PC-3 (cell line): ENCODE measurements around the gene TPGS1. TPM values are rescaled to one million over a fixed set of nuclear protein-coding genes. Genes with fewer than 3 reads are reported as not detected.

Source experiments
- ATAC-seq: fragments of 200-7000 bp; cut with Tn5 transposase; 2 replicates; pipeline ENCODE4 v1.9.1; 2020; ENCODE audit warnings: mild to moderate bottlenecking, moderate library complexity
- BruUV-seq: library from RNA; stranded (reverse); fragments of 400-500 nt; replicated peaks from 2 replicates; lab custom pipeline; 2021; lab: Mats Ljungman, UMichigan
- CTCF ChIA-PET: fragments of 300-600 bp; sonication (Branson Sonifier 250); formaldehyde crosslinking; loops from one replicate; lab custom pipeline; 2022; ENCODE audit warnings: antibody characterized with exemption; lab: Charles Lee
- POLR2A ChIA-PET: fragments of 300-600 bp; sonication (Branson Sonifier 250); formaldehyde crosslinking; loops from one replicate; lab custom pipeline; 2022; ENCODE audit warnings: antibody characterized with exemption; ENCODE audit not compliant: unreplicated experiment; lab: Charles Lee
- DNase-seq: peaks from one replicate; pipeline ENCODE4 v3.0.0-alpha.2; 2015
- H2AFZ ChIP-seq: fragments of 300-600 bp; sonication (generic); 2 replicates; pipeline ENCODE4 v1.6.0; 2016; ENCODE audit warnings: antibody characterized with exemption, low read length
- H3F3A ChIP-seq: fragments of 300-600 bp; sonication (generic); one replicate; pipeline ENCODE4 v1.6.0; 2017; ENCODE audit warnings: antibody characterized with exemption, low read length, control low read depth, mild to moderate bottlenecking; ENCODE audit not compliant: unreplicated experiment
- H3K27ac ChIP-seq: fragments of 300-600 bp; sonication (generic); 2 replicates; pipeline ENCODE4 v1.5.1; 2016; ENCODE audit warnings: mild to moderate bottlenecking, low read length
- H3K27me3 ChIP-seq: fragments of 300-600 bp; sonication (generic); 2 replicates; pipeline ENCODE4 v1.6.1; 2016; ENCODE audit warnings: low read length, mixed read lengths
- H3K36me3 ChIP-seq: fragments of 300-600 bp; sonication (generic); 2 replicates; pipeline ENCODE4 v1.6.1; 2016; ENCODE audit warnings: low read depth, mixed run types, low read length, mixed read lengths
- H3K4me1 ChIP-seq: fragments of 300-600 bp; sonication (generic); 2 replicates; pipeline ENCODE4 v1.5.1; 2016; ENCODE audit warnings: low read length; ENCODE audit not compliant: insufficient read depth
- H3K4me2 ChIP-seq: fragments of 300-600 bp; sonication (generic); 2 replicates; pipeline ENCODE4 v1.6.0; 2016; ENCODE audit warnings: low read length
- H3K4me3 ChIP-seq: fragments of 300-600 bp; sonication (generic); 2 replicates; pipeline ENCODE4 v1.5.1; 2016; ENCODE audit warnings: mild to moderate bottlenecking, low read length, mixed read lengths
- H3K79me2 ChIP-seq: fragments of 300-600 bp; sonication (generic); 2 replicates; pipeline ENCODE4 v1.6.1; 2017; ENCODE audit warnings: low read length, mixed read lengths
- H3K9ac ChIP-seq: fragments of 300-600 bp; sonication (generic); 2 replicates; pipeline ENCODE4 v1.6.0; 2016; ENCODE audit warnings: mild to moderate bottlenecking, low read length
- H3K9me2 ChIP-seq: fragments of 300-600 bp; sonication (generic); replicated peaks from 2 replicates; pipeline ENCODE4 v1.6.1; 2016; ENCODE audit warnings: mixed run types, low read length, mixed read lengths
- H3K9me3 ChIP-seq: fragments of 300-600 bp; sonication (generic); 2 replicates; pipeline ENCODE4 v1.6.1; 2016; ENCODE audit warnings: low read length, mixed read lengths
- H4K20me1 ChIP-seq: fragments of 300-600 bp; sonication (generic); 2 replicates; pipeline ENCODE4 v1.6.1; 2016; ENCODE audit warnings: low read length, mixed read lengths
- EZH2 ChIP-seq: fragments of 300-600 bp; sonication (generic); IDR thresholded peaks from one replicate; pipeline ENCODE4 v1.6.1; 2017; ENCODE audit warnings: antibody characterized with exemption, mild to moderate bottlenecking, low read length; ENCODE audit not compliant: unreplicated experiment
- EZH2phosphoT487 ChIP-seq: fragments of 300-600 bp; sonication (generic); IDR thresholded peaks from 2 replicates; pipeline ENCODE4 v1.6.1; 2018; ENCODE audit warnings: mild to moderate bottlenecking, antibody characterized with exemption, low read length, borderline replicate concordance
- intact Hi-C: fragments of 100-400 bp; cut with micrococcal nuclease; formaldehyde crosslinking; loops from 2 replicates; pipeline ENCODE4 v1.9.0; 2023
- total RNA-seq: library from RNA; depleted of rRNA; stranded (reverse); fragments of >200 nt; gene quantifications from 2 replicates; pipeline ENCODE4 v1.2.3, GENCODE V29; 2014
- TF ChIP-seq, protein P1 (sequence below): fragments of 300-600 bp; sonication (generic); conservative IDR thresholded peaks from 2 replicates; pipeline ENCODE4 v1.5.1; 2017; ENCODE audit warnings: antibody characterized with exemption, low read depth, mild to moderate bottlenecking, low read length

Gene TPGS1
- total RNA-seq, 1 experiment from 2014 or later: 28.5 TPM

DNA sequence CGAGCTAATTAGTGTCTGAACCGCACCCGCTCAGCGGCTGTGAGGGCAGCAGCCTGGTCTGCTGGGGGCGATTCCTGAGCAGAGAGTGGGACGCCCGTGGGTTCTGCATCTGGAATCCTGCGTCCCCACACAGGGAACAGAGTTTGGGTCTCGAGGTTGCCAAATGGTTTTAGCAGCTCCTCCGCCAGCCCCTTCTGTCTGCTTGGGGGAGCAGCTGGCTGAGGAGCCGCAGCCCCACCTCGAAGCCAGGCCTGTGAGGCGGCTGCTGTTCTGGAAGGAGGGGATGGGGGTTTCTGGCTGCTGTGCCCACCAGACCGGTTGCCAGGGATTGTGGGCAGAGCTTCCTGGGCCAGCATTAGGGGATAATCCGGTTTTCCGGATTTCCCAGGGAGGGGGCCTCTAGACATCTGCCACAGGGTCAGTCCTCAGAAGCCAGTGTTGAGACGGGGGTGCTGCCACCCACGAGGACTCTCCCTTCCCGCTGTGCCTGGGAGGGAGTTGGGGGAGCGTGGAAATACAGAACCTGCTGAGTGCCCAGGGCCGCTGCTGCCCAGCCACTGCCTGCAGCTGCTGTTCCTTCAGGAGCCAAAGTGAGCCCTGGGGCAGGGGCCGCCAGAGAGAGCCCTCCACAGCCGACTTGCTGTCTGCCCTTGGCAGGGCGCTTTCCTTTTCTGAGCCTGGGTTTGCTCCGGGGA lies 26.2 kb downstream of the TPGS1 start:
- Histone ChIP-seq H3K27ac (no peak overlapping the region), H3K36me3 (0 out of 2 replicates have a peak, but pooled peaks cover 11% of the 10 kb centered on the region), H3K4me1 (peaks cover 22% of the 10 kb centered on the region), H3K9ac (peak overlapping the region; percentile 81), H2AFZ (peak overlapping the region; percentile 13; the same call in 1 of the 2 replicates), H3K27me3 (no peaks in the 10 kb centered on the region), H3F3A (no peaks in the 10 kb centered on the region), H3K4me2 (peak overlapping the region; percentile 93), H3K4me3 (peak overlapping the region; percentile 89), H4K20me1 (peaks cover 20% of the 10 kb centered on the region), H3K9me2 (no peaks in the 10 kb centered on the region), H3K79me2 (peaks cover 42% of the 10 kb centered on the region), H3K9me3 (no peaks in the 10 kb centered on the region)
- intact Hi-C loops: no loop called here
- ChIA-PET POLR2A (no interaction called here), CTCF (no interaction called here)
- no TSS peak for BruUV-seq
- no peak for ATAC-seq
- no peak for DNase-seq
- TF ChIP-seq, protein P1, sequence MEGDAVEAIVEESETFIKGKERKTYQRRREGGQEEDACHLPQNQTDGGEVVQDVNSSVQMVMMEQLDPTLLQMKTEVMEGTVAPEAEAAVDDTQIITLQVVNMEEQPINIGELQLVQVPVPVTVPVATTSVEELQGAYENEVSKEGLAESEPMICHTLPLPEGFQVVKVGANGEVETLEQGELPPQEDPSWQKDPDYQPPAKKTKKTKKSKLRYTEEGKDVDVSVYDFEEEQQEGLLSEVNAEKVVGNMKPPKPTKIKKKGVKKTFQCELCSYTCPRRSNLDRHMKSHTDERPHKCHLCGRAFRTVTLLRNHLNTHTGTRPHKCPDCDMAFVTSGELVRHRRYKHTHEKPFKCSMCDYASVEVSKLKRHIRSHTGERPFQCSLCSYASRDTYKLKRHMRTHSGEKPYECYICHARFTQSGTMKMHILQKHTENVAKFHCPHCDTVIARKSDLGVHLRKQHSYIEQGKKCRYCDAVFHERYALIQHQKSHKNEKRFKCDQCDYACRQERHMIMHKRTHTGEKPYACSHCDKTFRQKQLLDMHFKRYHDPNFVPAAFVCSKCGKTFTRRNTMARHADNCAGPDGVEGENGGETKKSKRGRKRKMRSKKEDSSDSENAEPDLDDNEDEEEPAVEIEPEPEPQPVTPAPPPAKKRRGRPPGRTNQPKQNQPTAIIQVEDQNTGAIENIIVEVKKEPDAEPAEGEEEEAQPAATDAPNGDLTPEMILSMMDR: no peak
- TF ChIP-seq EZH2phosphoT487 (no peak), EZH2 (no peak)

DNA sequence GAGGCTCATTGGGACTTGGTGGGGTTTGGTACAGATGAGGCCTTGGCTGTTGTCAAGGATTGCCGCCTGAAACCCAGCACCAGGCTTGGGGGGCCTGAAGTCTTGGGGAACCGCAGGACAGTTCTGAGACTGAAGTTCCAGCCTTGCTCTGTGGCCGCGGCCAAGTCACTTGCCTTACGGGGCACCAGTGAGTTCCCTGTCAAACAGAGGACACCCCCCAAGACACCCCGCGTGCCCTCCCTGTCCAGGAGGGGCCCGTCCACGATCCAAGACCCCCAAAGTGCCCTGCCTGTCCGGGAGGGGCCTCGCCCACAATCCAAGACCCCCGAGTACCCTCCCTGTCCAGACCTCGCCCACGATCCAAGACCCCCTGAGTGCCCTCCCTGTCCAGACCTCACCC lies 26.8 kb downstream of the TPGS1 start:
- Histone ChIP-seq H4K20me1 (peaks cover 20% of the 10 kb centered on the region), H3K9me2 (no peaks in the 10 kb centered on the region), H3K27ac (no peak overlapping the region), H3K4me1 (peaks cover 22% of the 10 kb centered on the region), H2AFZ (no peak overlapping the region), H3K9ac (peak overlapping the region; percentile 81; the same call in 1 of the 2 replicates), H3K9me3 (no peaks in the 10 kb centered on the region), H3K27me3 (no peaks in the 10 kb centered on the region), H3F3A (no peaks in the 10 kb centered on the region), H3K4me2 (peak overlapping the region; percentile 93), H3K4me3 (peak overlapping the region; percentile 89), H3K36me3 (0 out of 2 replicates have a peak, but pooled peaks cover 11% of the 10 kb centered on the region), H3K79me2 (peaks cover 42% of the 10 kb centered on the region)
- TF ChIP-seq EZH2: no peak
- TF ChIP-seq, protein P1: peak; percentile 14; the same call in 1 of the 2 replicates
- TF ChIP-seq EZH2phosphoT487: no peak
- no TSS peak for BruUV-seq
- POLR2A ChIA-PET: no interaction called here
- no peak for ATAC-seq
- intact Hi-C loops: no loop called here
- CTCF ChIA-PET: no interaction called here
- DNase-seq: no peak
